OCI-LY3 (cell line): ENCODE data around the gene KCNIP4.

Source experiments
- H2AFZ ChIP-seq: fragments of 200-600, 300-600 bp; shearing (Covaris generic); 2 replicates; pipeline ENCODE4 v1.6.0; 2014; ENCODE audit warnings: antibody characterized with exemption, low read depth, low read length
- H3K27ac ChIP-seq: fragments of 200-600, 300-600 bp; sonication (generic); 2 replicates; pipeline ENCODE4 v1.5.1; 2014; ENCODE audit warnings: mild to moderate bottlenecking, low read length, moderate library complexity, mixed read lengths
- H3K27me3 ChIP-seq: fragments of 200-600, 300-600 bp; sonication (generic); 2 replicates; pipeline ENCODE4 v1.6.1; 2014; ENCODE audit warnings: low read depth, low read length, mixed read lengths
- H3K36me3 ChIP-seq: fragments of 200-600, 300-600 bp; sonication (generic); replicated peaks from 2 replicates; pipeline ENCODE3; 2014; ENCODE audit warnings: low read depth, low read length, mixed read lengths
- H3K4me1 ChIP-seq: fragments of 300-600, 200-600 bp; sonication (generic); 2 replicates; pipeline ENCODE4 v1.6.1; 2014; ENCODE audit warnings: low read length, mixed read lengths
- H3K4me2 ChIP-seq: fragments of 200-600, 300-600 bp; sonication (generic); 2 replicates; pipeline ENCODE4 v1.6.1; 2014; ENCODE audit warnings: low read length, mixed read lengths
- H3K4me3 ChIP-seq: fragments of 300-600, 200-600 bp; sonication (generic); 2 replicates; pipeline ENCODE4 v1.5.1; 2014; ENCODE audit warnings: antibody characterized with exemption, mild to moderate bottlenecking, low read length, moderate library complexity
- H3K79me2 ChIP-seq: fragments of 300-600, 200-600 bp; shearing (Covaris generic); 2 replicates; pipeline ENCODE4 v1.6.1; 2014; ENCODE audit warnings: mild to moderate bottlenecking, low read length, mixed read lengths
- H3K9ac ChIP-seq: fragments of 300-600, 200-600 bp; shearing (Covaris generic); 2 replicates; pipeline ENCODE4 v1.6.0; 2014; ENCODE audit warnings: mild to moderate bottlenecking, low read length, moderate library complexity
- H3K9me3 ChIP-seq: fragments of 200-600, 300-600 bp; shearing (Covaris generic); 2 replicates; pipeline ENCODE4 v1.6.1; 2014; ENCODE audit warnings: low read length, mixed read lengths; ENCODE audit not compliant: insufficient read depth
- H4K20me1 ChIP-seq: fragments of 200-600, 300-600 bp; sonication (generic); 2 replicates; pipeline ENCODE4 v1.6.1; 2016; ENCODE audit warnings: low read length, mixed read lengths; ENCODE audit not compliant: insufficient read depth
- CTCF ChIP-seq: fragments of 200-600, 300-600 bp; sonication (generic); IDR thresholded peaks from 2 replicates; pipeline ENCODE4 v1.5.1; 2014; ENCODE audit warnings: antibody characterized with exemption, low read length, low read depth
- EZH2phosphoT487 ChIP-seq: fragments of 200-600 bp; shearing (Covaris generic); IDR thresholded peaks from 2 replicates; pipeline ENCODE4 v1.6.1; 2018; ENCODE audit warnings: antibody characterized with exemption, mixed run types, low read depth

The KCNIP4 gene

GRCh38 chr4:21380861-21381260, 567.7 kb downstream of the KCNIP4 start:
- no peak overlapping the region for H3K9ac ChIP-seq
- no peaks in the 10 kb centered on the region for H4K20me1 ChIP-seq
- H3K36me3 ChIP-seq = no peaks in the 10 kb centered on the region
- no peak overlapping the region for H2AFZ ChIP-seq
- no peak overlapping the region for H3K27ac ChIP-seq
- no peaks in the 10 kb centered on the region for H3K79me2 ChIP-seq
- TF ChIP-seq EZH2phosphoT487 (no peak), CTCF (no peak)
- H3K27me3 ChIP-seq = no peaks in the 10 kb centered on the region
- H3K9me3 ChIP-seq = no peaks in the 10 kb centered on the region
- no peaks in the 10 kb centered on the region for H3K4me1 ChIP-seq
- no peak overlapping the region for H3K4me2 ChIP-seq
- no peak overlapping the region for H3K4me3 ChIP-seq

DNA sequence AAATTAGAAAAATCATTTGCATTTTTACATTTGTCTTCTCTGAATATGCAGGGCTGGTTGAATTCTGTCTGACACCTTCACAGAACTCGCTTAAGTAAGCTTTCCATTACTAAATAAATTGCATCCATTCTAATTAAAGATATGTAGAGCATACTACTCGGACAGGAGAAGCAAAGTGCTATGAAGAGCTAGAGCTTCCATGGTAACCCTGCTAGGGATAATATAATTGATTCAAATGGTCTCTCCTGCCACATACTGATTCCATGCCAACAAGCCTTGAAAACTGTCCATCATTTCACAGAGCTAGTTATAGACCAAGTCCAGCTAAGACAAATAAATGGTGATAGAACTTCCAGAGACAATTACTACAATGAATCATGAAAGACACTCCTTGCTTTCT, 571.5 kb downstream of the KCNIP4 start:
- no peak overlapping the region for H3K4me2 ChIP-seq
- no peak overlapping the region for H2AFZ ChIP-seq
- TF ChIP-seq CTCF (no peak), EZH2phosphoT487 (no peak)
- no peak overlapping the region for H3K9ac ChIP-seq
- no peaks in the 10 kb centered on the region for H3K9me3 ChIP-seq
- no peaks in the 10 kb centered on the region for H3K27me3 ChIP-seq
- no peak overlapping the region for H3K4me3 ChIP-seq
- no peaks in the 10 kb centered on the region for H3K4me1 ChIP-seq
- H4K20me1 ChIP-seq = no peaks in the 10 kb centered on the region
- H3K36me3 ChIP-seq = no peaks in the 10 kb centered on the region
- H3K27ac ChIP-seq = no peak overlapping the region
- H3K79me2 ChIP-seq = no peaks in the 10 kb centered on the region

DNA sequence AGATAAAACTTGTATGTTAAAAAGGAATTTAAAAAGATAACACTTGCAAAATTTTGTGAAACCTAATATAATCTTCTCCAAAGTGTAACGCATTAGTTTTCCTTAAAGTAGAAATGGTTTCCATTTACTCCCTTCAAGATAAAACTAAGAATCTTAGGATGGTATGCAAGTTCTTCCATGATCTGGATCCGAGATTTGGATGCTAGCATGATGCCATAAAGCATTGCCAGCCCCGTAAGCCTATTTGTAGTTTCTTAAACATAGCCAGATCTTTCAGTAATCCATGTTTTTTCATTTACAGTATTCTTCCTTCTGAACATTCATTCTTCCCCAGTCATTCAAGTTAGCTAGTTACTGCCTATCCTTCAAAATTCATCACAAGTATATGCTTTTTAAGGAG, 572.4 kb downstream of the KCNIP4 start:
- Histone ChIP-seq H3K4me2 (no peak overlapping the region), H3K9ac (no peak overlapping the region), H3K9me3 (no peaks in the 10 kb centered on the region), H3K27ac (no peak overlapping the region), H3K79me2 (no peaks in the 10 kb centered on the region), H2AFZ (no peak overlapping the region), H3K4me1 (no peaks in the 10 kb centered on the region), H4K20me1 (no peaks in the 10 kb centered on the region), H3K27me3 (no peaks in the 10 kb centered on the region), H3K4me3 (no peak overlapping the region), H3K36me3 (no peaks in the 10 kb centered on the region)
- no peak for TF ChIP-seq CTCF
- no peak for TF ChIP-seq EZH2phosphoT487

DNA sequence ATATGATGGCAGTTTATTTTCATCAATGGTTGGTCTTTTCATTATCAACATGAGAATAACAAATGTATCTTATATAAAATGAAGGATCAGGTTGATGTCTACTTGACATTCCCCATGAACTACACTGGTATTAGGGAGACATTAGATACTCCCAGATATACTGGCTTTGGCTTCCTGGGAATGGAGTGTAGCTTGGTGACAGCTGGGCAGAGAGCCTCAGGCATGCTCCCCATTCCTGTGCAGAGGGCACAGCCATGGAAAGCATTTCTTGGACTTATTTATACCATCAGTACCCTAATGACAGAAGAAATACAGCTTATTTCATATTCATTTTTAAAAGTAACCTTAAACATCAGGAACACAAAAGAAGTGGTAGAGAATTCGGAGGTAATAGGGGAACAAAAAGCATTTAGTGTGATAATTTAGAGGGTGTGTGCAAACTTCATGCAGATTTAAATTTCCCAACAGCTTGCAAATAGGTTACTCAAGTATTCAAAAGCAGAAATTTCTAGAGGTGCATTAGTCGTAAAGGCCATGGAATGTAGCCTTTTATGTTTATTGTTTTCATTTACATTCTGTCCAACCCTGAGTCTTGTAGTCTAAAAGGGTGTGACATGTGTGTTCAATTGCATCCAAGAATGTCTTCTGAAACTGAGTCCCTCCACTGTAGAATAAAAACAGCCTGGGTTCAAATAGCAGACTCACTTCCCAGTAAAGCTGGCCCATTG, 573.8 kb downstream of the KCNIP4 start:
- no peaks in the 10 kb centered on the region for H3K79me2 ChIP-seq
- no peaks in the 10 kb centered on the region for H3K9me3 ChIP-seq
- H3K4me1 ChIP-seq = no peaks in the 10 kb centered on the region
- H3K9ac ChIP-seq = no peak overlapping the region
- H4K20me1 ChIP-seq = no peaks in the 10 kb centered on the region
- no peak overlapping the region for H3K4me3 ChIP-seq
- H3K36me3 ChIP-seq = no peaks in the 10 kb centered on the region
- no peak overlapping the region for H3K4me2 ChIP-seq
- no peak overlapping the region for H2AFZ ChIP-seq
- no peak overlapping the region for H3K27ac ChIP-seq
- TF ChIP-seq EZH2phosphoT487 = no peak
- no peak for TF ChIP-seq CTCF
- no peaks in the 10 kb centered on the region for H3K27me3 ChIP-seq
